ENCODE data around the gene FBXO41.

FBXO41 gene

DNA sequence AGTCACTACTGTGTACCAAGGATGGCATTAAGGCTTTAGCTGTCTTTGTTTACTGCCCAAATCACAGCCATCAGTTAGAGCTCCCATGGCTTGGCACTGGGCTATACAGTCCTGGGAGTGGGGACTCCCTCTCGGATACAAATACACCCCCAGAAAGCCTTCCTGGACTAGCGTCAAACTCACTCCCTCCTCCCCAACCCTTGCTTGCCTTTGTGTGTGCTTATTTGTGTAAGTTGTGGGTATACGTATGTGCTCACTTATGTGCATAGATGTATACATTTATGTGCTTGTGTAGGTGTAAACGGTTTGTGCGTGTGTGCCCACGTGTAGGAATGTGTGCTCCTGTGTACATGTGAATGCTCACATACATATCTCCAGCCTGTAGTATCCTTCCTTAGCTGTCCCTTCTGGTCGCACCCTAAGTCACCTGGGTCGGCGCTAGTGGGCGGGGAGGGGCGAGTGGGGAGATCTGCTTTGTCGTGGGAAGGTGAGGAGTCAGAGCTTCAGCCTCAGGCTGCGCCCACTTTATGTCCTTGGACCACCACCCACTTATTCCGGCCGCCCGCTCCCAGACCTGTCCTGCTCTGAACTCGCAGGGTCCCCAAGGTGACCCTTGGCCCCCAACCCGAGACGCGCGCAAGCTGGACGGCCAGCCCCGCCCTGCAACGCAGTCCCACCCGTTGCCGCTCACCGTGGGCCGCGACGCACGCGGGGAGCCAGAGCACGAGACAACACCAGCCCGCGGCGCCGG is 51.7 kb downstream of the FBXO41 start:
- TF ChIP-seq, protein P1, sequence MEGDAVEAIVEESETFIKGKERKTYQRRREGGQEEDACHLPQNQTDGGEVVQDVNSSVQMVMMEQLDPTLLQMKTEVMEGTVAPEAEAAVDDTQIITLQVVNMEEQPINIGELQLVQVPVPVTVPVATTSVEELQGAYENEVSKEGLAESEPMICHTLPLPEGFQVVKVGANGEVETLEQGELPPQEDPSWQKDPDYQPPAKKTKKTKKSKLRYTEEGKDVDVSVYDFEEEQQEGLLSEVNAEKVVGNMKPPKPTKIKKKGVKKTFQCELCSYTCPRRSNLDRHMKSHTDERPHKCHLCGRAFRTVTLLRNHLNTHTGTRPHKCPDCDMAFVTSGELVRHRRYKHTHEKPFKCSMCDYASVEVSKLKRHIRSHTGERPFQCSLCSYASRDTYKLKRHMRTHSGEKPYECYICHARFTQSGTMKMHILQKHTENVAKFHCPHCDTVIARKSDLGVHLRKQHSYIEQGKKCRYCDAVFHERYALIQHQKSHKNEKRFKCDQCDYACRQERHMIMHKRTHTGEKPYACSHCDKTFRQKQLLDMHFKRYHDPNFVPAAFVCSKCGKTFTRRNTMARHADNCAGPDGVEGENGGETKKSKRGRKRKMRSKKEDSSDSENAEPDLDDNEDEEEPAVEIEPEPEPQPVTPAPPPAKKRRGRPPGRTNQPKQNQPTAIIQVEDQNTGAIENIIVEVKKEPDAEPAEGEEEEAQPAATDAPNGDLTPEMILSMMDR (conservative IDR thresholded peaks at IDR 0.05; ENCODE audit: low read depth, low read length) = no peak
- DNase-seq (ENCODE audit: low read depth) = no peak
- peak overlapping the region; percentile 77 for H3K4me3 ChIP-seq (ENCODE audit: low read length)

DNA sequence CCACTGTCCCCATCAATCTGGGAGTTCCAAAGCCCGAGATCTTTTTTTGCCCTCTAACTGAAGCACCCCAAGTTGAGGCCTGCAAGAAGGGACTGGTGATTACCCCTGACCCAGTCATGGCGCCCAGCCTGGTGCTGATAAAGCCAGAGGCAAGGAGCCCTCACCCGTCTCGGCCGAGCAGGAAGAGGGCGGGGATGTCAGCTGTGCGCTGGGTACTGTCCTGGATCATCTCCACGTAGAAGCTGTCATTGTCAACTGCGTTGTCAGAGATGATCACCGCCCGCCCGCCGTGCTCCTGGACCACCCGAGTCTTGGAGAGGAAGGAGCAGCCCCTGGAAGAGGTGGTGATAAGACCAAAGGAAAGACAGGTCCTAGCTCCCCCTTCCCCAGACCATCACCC is 55.6 kb downstream of the FBXO41 start:
- H3K4me3 ChIP-seq (ENCODE audit: low read length) = no peak overlapping the region
- no peak for DNase-seq (ENCODE audit: low read depth)
- TF ChIP-seq, protein P1 (conservative IDR thresholded peaks at IDR 0.05; ENCODE audit: low read depth, low read length) = no peak

DNA sequence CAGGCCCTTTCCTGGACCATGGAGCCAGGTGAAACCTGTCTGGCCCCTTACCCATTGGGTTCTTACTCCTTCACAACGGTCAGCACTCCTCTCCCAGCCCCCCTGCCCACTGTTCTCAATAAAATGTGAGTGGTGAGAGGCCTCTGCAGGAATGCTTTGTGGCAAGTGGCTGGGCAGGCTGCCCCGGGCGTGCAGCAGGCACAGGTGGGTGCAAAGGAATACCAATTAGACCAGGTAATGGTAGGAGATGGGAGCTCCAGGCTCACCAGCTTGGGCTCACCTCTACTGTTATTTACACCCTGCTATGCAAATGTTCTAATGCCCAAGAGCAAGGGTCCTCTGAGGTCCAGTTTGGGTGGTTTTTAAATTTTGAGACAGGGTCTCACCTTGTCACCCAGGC is 57.2 kb downstream of the FBXO41 start:
- no peak for DNase-seq (ENCODE audit: low read depth)
- TF ChIP-seq, protein P1 (conservative IDR thresholded peaks at IDR 0.05; ENCODE audit: low read depth, low read length) = no peak
- no peak overlapping the region for H3K4me3 ChIP-seq (ENCODE audit: low read length)

DNA sequence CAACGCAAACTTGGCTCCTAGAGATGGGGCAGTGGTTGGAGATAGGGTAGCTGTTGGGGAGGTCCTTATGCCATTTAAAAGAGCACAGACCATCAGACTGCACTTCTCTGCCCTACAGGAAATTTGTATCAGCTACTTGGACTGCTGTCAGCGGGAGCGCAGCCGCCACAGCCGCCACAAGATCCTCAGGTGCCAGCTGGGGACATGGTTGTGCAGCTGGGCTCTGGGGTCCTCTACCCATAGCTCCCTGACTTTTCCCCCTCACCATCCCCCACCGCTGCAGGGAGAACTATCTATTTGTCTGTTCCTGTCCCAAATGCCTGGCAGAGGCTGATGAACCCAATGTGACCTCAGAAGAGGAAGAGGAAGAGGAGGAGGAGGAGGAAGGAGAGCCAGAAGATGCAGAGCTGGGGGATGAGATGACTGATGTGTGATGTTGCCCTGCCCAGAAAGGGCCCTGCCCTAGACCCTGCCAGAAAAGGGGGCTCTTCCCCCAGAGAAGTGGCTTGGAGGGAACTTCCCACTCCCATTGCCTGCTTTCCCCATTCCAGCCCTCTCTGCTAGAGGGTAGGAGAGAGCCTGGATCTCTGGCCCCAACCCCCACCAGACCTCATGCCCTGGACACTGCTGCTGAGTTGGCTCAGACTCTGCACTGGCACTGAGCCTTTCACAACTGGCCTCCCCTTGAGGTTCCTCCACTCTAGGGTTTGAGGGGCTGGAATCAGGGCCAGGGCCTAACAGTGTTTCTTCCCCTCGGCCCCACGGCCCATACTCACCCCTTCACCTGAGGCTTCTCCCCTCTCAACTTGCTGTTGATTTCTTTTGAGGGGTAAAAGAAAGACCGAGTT is 58.5 kb downstream of the FBXO41 start:
- TF ChIP-seq, protein P1 (conservative IDR thresholded peaks at IDR 0.05; ENCODE audit: low read depth, low read length) = no peak
- no peak for DNase-seq (ENCODE audit: low read depth)
- H3K4me3 ChIP-seq (ENCODE audit: low read length) = no peak overlapping the region

DNA sequence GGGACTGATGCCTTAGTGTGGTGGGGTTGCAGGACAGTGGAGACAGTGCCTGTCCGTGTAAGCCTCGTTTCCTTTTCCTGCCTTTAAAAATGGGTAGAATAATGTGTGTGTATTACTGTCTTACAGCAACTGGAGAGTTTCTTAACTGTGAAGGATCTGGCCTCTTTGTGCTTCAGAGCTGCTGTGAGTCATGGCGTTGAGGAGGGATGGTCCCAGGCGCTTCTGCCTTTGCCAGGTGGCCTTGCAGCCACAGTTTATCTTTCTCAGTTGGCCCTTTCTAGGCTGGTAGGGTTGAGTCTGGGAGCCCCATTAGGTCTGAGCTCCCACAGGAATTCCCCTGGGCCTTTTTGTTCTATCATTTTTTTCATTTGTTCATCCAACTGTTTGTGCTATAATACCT is 60.5 kb downstream of the FBXO41 start:
- no peak overlapping the region for H3K4me3 ChIP-seq (ENCODE audit: low read length)
- no peak for DNase-seq (ENCODE audit: low read depth)
- TF ChIP-seq, protein P1 (conservative IDR thresholded peaks at IDR 0.05; ENCODE audit: low read depth, low read length) = no peak

DNA sequence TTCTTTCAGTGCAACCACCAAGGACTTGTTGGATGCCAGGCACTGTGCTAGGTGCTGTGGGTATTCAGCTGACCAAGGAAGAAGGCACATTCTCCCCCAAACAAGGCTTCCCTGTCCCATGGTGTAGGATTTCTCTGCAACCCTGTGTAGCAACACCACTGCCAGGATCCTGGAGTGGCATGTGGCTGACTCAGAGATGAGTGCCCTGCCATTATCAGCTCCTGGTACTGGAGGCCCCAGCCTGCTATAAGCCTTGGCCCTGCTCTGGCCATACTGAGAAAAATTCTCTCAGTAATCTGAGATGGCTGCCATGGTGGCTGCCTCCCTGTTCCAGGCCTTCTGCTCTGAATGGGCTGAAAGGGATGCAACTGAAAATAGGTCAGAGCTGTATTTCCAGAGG is 66.0 kb downstream of the FBXO41 start:
- peak; percentile 81 for DNase-seq (ENCODE audit: low read depth)
- TF ChIP-seq, protein P1 (conservative IDR thresholded peaks at IDR 0.05; ENCODE audit: low read depth, low read length) = no peak
- no peak overlapping the region for H3K4me3 ChIP-seq (ENCODE audit: low read length)
